Activated naive CD4-positive, alpha-beta T cell treated with anti-CD3 and anti-CD28 coated beads, Interleukin-2, amount 50 U/mL, for 16 hours (primary cell): ENCODE measurements around the gene TSTD2.

Experiments used
- DNase-seq: peaks from one replicate; pipeline ENCODE4 v3.0.0-alpha.2; 2020

TSTD2 gene

GRCh38 chr9:97632985-97633858, at the start of gene TSTD2, which contains the start of gene NCBP1:
TSTD2 (minus strand) TSS chr9:97633368; CDS start chr9:97627562, 5,806 bp downstream.
NCBP1 (plus strand) TSS chr9:97633821; CDS start chr9:97633882, 61 bp downstream.
- DNase-seq = peak; percentile 95

GRCh38 chr9:97682242-97682641, 49.1 kb upstream of the TSTD2 start:
- no peak for DNase-seq

GRCh38 chr9:97675655-97676054, 42.5 kb upstream of the TSTD2 start:
- DNase-seq = no peak

DNA sequence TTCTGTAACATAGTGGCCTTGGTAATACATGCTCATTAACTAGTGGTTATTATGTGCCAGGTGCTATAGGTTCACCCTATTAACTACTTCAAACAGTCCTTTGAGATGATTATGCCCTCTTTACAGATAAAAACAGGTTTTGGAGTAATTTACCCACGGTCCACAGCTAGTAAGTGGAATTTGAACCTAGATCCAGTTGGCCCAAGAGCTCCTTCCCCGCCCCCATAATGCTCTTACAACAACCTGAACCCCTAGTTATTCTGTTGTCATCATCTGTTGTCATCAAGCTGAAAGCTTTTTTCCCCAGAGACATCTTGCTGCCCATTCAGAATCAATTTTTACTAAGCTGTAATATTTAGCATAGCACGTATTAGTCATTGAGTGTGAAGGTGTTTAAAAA, 40.8 kb upstream of the TSTD2 start:
- DNase-seq = no peak

DNA sequence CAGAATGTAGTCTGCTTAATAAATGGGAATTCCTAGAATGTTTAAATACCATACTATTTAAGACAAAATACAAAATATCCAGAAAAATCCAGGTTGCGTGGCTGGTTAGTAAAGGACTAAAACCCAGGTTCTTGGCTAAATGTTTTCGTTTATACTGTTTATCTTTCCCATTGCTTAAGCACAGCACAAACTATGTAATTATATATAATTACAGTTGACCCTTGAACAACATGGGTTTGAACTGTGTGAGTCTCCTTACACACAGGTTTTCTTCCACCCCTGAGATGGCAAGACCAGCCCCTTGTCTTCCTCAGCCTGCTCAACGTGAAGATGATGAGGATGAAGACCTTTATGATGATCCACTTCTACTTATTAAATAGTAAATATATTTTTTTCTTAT, 39.2 kb upstream of the TSTD2 start:
- DNase-seq = no peak

GRCh38 chr9:97670586-97670985, 37.4 kb upstream of the TSTD2 start:
- DNase-seq = no peak

GRCh38 chr9:97668485-97668884, 35.3 kb upstream of the TSTD2 start:
- DNase-seq = no peak

DNA sequence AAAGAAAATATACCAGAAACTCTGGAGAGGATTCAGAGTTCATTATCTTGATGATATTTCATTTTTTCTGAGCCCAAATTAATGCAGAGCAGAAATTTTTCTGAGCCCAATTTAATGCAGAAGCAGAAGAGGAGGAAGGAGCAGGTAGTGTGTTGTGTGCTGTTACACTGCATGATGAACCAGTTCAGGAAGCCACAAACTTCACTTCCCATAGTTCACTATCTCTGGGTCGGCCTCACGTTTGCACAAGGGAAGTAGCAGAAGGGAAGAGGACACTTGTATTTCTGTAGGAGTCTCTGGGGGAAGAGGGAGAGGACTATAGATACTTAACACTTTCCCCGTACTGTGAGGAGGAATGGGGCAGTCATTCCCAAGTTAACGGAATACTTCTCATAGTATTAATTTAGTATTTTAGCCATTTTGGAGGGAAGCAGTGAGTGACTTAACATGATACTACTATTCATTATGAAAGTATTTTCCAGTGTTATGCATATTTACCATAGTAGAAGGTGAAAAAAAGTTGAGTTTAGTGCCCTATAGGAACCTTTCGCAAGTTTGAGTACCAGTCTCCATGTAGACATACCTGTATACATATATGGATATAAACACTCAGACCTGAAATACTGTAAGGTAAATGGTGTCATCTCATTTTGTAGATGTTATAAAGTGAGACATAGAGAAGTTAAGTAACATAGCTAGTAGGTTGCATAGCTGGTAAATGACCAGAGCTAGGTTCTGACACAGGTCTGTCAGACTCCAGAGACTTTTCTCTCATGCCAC, 33.9 kb upstream of the TSTD2 start:
- no peak for DNase-seq

GRCh38 chr9:97665742-97666141, 32.6 kb upstream of the TSTD2 start:
- no peak for DNase-seq

DNA sequence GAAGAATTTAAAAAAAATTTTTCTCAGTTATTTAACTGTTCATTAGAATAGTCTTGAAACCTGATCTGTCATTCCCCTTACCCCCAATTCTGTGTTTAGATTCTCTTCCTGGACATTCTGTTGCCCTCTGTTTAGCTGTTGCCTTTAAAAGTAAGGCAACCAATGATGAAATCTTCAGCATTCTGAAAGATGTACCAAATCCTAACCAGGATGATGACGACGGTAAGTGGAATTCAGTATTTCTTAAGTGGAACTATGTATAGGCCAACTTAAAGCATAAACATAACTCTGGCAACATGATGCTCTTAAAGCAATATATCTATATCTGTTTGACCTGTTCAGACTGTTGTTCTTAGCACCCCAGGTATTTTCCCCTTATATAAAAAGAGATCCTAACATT, 27.7 kb upstream of the TSTD2 start:
- no peak for DNase-seq

DNA sequence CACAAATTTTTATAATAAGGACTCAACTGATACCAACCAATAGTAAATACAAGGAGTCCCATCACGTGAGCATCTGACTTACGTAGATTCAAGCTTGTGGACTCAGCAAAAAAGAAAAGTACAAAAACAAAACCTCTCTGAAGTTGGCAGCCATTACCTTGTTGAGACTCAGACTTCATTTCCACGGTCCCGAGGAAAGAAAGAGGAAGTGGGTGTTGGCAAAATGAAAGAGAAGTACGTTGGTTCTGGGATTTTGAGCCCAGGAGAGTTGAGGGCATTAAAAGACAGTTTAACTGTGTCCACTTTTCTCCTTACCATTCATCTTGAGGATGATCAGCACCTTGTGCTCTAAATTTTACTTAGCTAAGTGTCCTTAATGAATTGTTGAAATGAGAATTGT, 27.2 kb upstream of the TSTD2 start:
- no peak for DNase-seq

DNA sequence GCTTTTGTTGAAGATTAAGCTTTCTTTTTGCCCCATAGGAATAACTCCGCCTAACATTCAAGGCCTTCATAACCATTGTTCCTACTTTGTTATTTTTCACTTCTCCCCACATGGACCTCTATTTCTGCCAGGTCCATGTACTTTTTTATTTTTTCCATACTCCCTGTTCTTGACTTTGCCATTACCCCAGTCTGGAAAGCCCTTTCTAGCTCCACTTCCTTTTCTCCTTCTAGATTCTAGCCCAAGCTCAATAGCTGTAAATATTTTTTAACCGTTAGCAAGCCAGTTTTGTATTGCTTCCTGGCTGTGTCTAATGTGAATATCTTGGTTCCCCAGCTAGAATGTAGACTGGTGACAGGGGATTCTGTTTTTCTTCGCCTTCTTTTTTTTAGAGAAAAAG, 26.6 kb upstream of the TSTD2 start:
- no peak for DNase-seq

DNA sequence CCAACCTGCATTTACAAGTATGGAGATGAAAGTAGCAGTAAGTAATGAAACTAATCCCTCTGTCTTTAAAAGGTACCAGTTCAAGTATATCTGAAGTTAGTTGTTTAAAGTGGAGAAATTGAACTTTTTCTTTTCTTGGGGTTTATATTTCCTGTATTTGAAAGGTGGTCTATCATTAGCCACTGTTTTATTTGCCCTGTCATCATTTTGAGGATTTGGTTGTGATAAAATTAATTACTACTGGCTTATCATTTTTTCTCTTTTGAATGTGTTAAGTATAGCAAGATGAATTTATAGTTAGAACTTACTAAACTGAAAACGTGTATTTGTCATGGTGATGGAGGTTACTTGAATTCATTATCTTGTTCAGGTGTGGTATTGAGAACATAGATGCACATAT, 25.5 kb upstream of the TSTD2 start:
- DNase-seq = no peak

DNA sequence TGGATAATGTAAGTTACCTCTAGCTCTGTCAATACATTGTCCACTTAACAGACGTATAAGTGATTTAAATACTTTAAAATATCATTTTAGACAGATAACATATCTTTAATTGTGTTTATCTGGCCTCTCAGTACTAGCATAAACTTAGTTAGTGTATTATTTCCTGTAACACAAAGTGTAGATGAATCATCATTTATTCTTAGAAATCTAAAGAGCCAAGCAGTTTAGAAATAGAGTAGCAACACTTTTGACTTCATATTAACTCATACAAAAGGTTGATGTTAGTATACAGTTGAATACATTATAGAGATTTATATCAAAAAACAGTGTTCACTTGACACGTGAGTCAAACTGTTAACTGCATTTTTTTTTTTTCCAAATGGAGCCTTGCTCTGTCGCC, 18.5 kb upstream of the TSTD2 start:
- no peak for DNase-seq

DNA sequence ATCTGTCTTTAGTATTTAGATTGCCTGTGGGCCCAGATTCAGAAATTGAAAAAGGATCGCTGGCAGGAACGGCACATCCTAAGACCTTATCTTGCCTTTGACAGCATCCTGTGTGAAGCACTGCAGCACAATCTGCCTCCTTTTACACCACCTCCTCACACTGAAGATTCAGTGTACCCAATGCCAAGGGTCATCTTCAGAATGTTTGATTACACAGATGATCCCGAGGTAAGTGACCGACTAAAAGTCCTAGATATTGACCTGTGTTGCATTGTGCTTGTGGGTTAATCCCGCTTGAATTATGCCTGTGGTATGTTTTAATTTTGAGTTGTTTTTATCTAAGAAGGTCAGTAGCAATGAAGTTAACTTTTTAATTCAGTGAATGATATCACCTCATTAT, 14.8 kb upstream of the TSTD2 start:
- no peak for DNase-seq

- DNase-seq = no peak
Observed at GRCh38 chr9:97645720-97646119, 12.6 kb upstream of the TSTD2 start.

GRCh38 chr9:97640325-97640724, 7.2 kb upstream of the TSTD2 start:
- no peak for DNase-seq

- DNase-seq = no peak
Observed at GRCh38 chr9:97638666-97639065, 5.5 kb upstream of the TSTD2 start.

- DNase-seq = no peak
Observed at GRCh38 chr9:97636903-97637302, 3.7 kb upstream of the TSTD2 start.

DNA sequence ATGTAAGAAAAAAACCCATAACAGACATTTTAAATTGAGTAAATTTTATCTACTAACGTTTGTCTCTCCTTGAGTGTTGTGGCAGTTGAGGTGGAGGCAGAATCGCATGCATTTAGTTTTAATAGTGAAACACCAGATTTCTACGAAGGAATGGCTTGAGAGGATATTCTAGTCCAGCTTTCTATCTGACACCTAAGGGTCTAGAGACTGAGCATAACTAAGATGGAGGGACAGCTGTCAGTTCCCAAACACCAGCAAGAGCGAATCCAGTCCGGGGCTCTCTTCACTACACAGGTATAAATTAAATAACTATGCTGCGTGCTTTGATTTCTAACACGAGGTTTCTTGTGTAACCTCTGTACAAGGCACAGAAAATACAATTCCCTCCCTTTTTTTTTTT, 1.9 kb upstream of the TSTD2 start:
- DNase-seq = no peak

- DNase-seq = no peak
Observed at GRCh38 chr9:97633859-97634490, 807 bp upstream of the TSTD2 start.

DNA sequence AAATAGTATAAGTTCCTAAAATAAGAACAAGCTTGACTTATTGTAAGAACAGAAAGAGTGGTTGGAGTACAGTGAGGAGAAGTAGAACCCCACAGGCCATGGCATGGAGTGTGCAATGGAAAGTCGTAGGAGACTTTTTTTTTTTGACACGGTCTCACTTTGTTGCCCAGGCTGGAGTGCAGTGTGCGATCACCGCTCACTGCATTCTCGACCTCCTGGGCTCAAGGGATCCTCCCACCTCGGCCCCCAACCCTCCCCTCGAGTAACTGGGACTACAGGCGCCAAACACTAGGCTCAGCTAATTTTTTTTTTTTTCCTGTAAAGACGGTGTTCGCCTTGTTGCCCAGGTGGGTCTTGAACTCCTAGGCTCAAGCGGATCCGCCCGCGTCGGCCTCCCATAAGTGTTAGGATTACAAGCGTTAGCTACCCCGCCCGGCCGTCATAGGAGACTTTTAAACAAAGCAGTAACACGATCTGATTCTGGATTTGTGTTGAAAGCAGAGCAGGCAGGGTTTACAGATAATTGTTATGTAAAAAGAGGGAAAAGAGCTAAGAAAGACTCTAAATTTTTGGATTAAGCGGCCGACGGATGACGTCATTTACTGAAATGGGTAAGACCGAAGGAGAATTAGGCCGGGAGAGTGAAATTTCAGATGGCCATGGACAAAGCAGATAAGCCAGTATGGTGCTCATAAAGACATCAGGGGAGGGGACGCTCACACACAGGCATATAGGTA, 752 bp downstream of the TSTD2 start:
- peak; percentile 32 for DNase-seq

DNA sequence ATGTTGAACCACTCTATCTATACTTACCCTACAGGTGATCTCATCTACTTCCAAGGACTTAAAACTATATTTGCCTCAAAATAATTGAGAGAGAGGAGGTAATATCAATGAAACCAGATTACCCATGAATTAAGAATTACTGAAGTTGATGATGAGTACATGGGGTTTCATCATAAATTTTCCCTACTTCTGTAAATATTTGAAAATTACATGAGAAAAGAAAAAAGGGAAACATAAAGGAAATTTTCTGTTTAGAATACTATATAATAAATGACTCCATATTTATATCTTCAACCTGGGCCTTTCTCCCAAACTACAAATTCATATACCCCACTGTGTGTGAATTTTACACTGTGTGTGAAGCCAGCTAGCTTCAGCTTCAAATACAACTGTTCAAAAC, 2.6 kb downstream of the TSTD2 start:
- no peak for DNase-seq
